Measurements from ENCODE around the gene P2RX3.

DNA sequence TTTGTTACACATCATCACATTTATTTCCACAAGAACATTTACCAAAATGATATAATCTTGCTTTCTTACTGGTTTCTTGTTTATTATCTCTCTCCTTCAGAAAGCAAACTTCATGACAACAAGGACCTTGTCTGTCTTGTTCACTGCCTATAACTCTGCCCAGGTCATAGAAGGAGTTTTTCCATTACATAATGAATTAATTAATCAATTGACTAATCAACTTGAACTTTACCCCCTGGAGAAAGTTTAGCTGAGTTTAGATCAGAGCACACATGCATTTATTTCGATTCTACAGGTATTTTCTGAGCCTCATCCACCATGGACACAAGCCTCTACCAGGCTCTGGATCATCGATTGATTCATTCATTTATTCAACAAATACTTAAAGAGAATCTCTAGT lies 58.6 kb downstream of the P2RX3 start:
- no peak for TF ChIP-seq EP300 (IDR thresholded peaks at IDR 0.05)
- TF ChIP-seq, protein P1, sequence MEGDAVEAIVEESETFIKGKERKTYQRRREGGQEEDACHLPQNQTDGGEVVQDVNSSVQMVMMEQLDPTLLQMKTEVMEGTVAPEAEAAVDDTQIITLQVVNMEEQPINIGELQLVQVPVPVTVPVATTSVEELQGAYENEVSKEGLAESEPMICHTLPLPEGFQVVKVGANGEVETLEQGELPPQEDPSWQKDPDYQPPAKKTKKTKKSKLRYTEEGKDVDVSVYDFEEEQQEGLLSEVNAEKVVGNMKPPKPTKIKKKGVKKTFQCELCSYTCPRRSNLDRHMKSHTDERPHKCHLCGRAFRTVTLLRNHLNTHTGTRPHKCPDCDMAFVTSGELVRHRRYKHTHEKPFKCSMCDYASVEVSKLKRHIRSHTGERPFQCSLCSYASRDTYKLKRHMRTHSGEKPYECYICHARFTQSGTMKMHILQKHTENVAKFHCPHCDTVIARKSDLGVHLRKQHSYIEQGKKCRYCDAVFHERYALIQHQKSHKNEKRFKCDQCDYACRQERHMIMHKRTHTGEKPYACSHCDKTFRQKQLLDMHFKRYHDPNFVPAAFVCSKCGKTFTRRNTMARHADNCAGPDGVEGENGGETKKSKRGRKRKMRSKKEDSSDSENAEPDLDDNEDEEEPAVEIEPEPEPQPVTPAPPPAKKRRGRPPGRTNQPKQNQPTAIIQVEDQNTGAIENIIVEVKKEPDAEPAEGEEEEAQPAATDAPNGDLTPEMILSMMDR (IDR thresholded peaks at IDR 0.05) = no peak

All from esophagus muscularis mucosa (tissue), 3 donors.